HuH-7.5 (cell line): ENCODE results near the gene GID8.
"Not testable (repeated sequence)": the region's sequence is repeated elsewhere in the genome, so short reads cannot be mapped to it uniquely, and the experiment has no call there.

Experiments
- DNase-seq: peaks from one replicate; pipeline ENCODE4 v3.0.0; 2011; ENCODE audit warnings: low spot score

Gene GID8

GRCh38 chr20:62958388-62959100 is 20.6 kb downstream of the GID8 start:
- no peak for DNase-seq

GRCh38 chr20:62959101-62959971 is 21.4 kb downstream of the GID8 start:
- DNase-seq: no peak

- no peak for DNase-seq
These were observed 22.1 kb downstream of the GID8 start for GRCh38 chr20:62959998-62960436.

GRCh38 chr20:62960446-62961309 is 22.7 kb downstream of the GID8 start:
- DNase-seq: not testable (repeated sequence)

GRCh38 chr20:62961310-62961783 is 23.4 kb downstream of the GID8 start:
- no peak for DNase-seq

GRCh38 chr20:62961799-62962198 is 23.9 kb downstream of the GID8 start:
- DNase-seq: no peak

GRCh38 chr20:62962221-62962879 is 24.4 kb downstream of the GID8 start:
- no peak for DNase-seq

GRCh38 chr20:62962891-62963613 is 25.1 kb downstream of the GID8 start:
- DNase-seq: no peak

- no peak for DNase-seq
These were observed 25.9 kb downstream of the GID8 start for GRCh38 chr20:62963614-62964397.

GRCh38 chr20:62964700-62965099 is 26.8 kb downstream of the GID8 start:
- DNase-seq: no peak

- DNase-seq: no peak
These were observed 27.4 kb downstream of the GID8 start for GRCh38 chr20:62965363-62965771.

- no peak for DNase-seq
These were observed 28.5 kb downstream of the GID8 start for GRCh38 chr20:62966212-62967148.

GRCh38 chr20:62967149-62967501 is 29.2 kb downstream of the GID8 start:
- DNase-seq: no peak

GRCh38 chr20:62967628-62968351 is 29.8 kb downstream of the GID8 start:
- no peak for DNase-seq

- no peak for DNase-seq
These were observed 30.6 kb downstream of the GID8 start for GRCh38 chr20:62968378-62969178.

- DNase-seq: no peak
These were observed 31.3 kb downstream of the GID8 start for GRCh38 chr20:62969179-62969760.

- no peak for DNase-seq
These were observed 32.0 kb downstream of the GID8 start for GRCh38 chr20:62969939-62970306.
